Ovary (tissue), 9 donors: ENCODE measurements around the gene ABCA1. TPM values are rescaled to one million over a fixed set of nuclear protein-coding genes. Genes with fewer than 3 reads are reported as not detected.

Experiments
- DNase-seq, 5 donors: peaks; one replicate each; pipeline ENCODE4 v3.0.0-alpha.2; 2019 to 2020
- H3K27ac ChIP-seq, 2 donors: fragments of 200-600 bp; one replicate each; pipeline versions ENCODE4 v1.5.1 to v1.8.0; 2019 to 2022
- H3K27me3 ChIP-seq: fragments of 200-600 bp; one replicate; pipeline ENCODE4 v1.8.0; 2022
- H3K36me3 ChIP-seq: fragments of 200-600 bp; sonication (generic); one replicate; pipeline ENCODE4 v1.5.1; 2019
- H3K4me1 ChIP-seq: one replicate; pipeline ENCODE4 v1.8.1; 2013; ENCODE audit warnings: mild to moderate bottlenecking, moderate library complexity; ENCODE audit not compliant: insufficient read depth
- H3K4me3 ChIP-seq: fragments of 200-600 bp; sonication (generic); one replicate; pipeline ENCODE4 v1.5.1; 2017
- H3K9me3 ChIP-seq, 2 donors: fragments of 200-600 bp in 1 of 2; sonication (generic) in 1 of 2; one replicate each; pipeline versions ENCODE4 v1.5.1 to v1.8.1; 2013 to 2019; ENCODE audit warnings: mild to moderate bottlenecking in 1 of 2, moderate library complexity in 1 of 2
- CTCF ChIP-seq, 3 donors: fragments of 450-650 bp in 2 of 3; fragments of 200-600 bp in 1 of 3; IDR thresholded peaks; one replicate each; pipeline versions ENCODE4 v1.5.1 to v1.8.0; 2016 to 2022; ENCODE audit warnings: antibody characterized with exemption in 3 of 3, mild to moderate bottlenecking in 1 of 3
- EP300 ChIP-seq: sonication (generic); formaldehyde crosslinking; IDR thresholded peaks from one replicate; pipeline ENCODE4 v1.6.1; 2017; ENCODE audit warnings: antibody characterized with exemption
- POLR2A ChIP-seq: fragments of 450-650 bp; IDR thresholded peaks from one replicate; pipeline ENCODE4 v1.6.1; 2017; ENCODE audit warnings: antibody characterized with exemption, mild to moderate bottlenecking, moderate library complexity
- WGBS, 3 donors: extraction: QIAGEN DNeasy Blood & Tissue Kit in 1 of 3; methylation state at CpG; one replicate each; pipeline versions ENCODE4 v1.1.5 to v1.1.7; 2013 to 2017; 5-methylcytosine and 5-hydroxymethylcytosine counted together
- intact Hi-C, 4 donors: fragments of 100-400 bp; cut with DNase I; formaldehyde crosslinking; loops; one replicate each; pipeline versions ENCODE4 v1.11.0 to v1.15.1; 2022 to 2023
- polyA plus RNA-seq, 2 donors: library from polyadenylated mRNA; stranded (reverse); fragments of 200-250 nt in 1 of 2; fragments of 350-450 nt in 1 of 2; fragmentation: Illumina TruSeq in 1 of 2; extraction: RNeasy Lipid Tissue Mini Kit (QIAGEN cat#74804) in 1 of 2; gene quantifications; one replicate each; pipeline ENCODE4 v1.2.3, GENCODE V29; 2013 to 2014
- total RNA-seq, 7 donors: library from RNA; depleted of rRNA in 2 of 7; stranded (reverse); fragments of >200 nt in 2 of 7; fragmentation: NEBNext Ultra II Directional in 3 of 7; extraction: Animal tissue kit (Norgen Biotek cat#: 25700) in 3 of 7; gene quantifications; one replicate each; pipeline versions ENCODE4 v1.1.0 to v1.2.4, GENCODE V29; 2016 to 2023
- donor health status: DM: no; HTN: no; CAD: no; lungs with moderate emphysema.
- donor health status: DM: no; HTN: no; CAD: no.
- donor health status: Bipolar disorder and iron deficiency.
- donor health status: DM: yes; HTN: yes; CAD: no.
- donor health status: DM: no; HTN: no; CAD: no.
- donor health status: DM: yes; HTN: yes; CAD: no.

Gene ABCA1
- total and polyA plus RNA-seq, 9 donors: 7.4 to 24.5 (median 17.5) TPM

GRCh38 chr9:104974053-104974962 is 46.4 kb upstream of the ABCA1 start:
- no peak for DNase-seq
- H3K27ac ChIP-seq: no peak overlapping the region
- intact Hi-C loops: loop anchor here in 1 of 4 donors (10.0 kb wide), 1 partner anchor 180 kb away; no protein-coding TSS in a partner anchor
- H3K36me3 ChIP-seq: no peaks in the 10 kb centered on the region
- no peak overlapping the region for H3K4me3 ChIP-seq
- 52 to 62% (median 61%) methylated on average over 8 of the region's 8 CpGs for WGBS, 3 donors
- H3K4me1 ChIP-seq: no peaks in the 10 kb centered on the region
- no peaks in the 10 kb centered on the region for H3K27me3 ChIP-seq
- TF ChIP-seq CTCF (IDR thresholded peaks at IDR 0.05) (no peak), EP300 (no peak), POLR2A (no peak)
- H3K9me3 ChIP-seq: no peaks in the 10 kb centered on the region

GRCh38 chr9:104972242-104972866 is 44.4 kb upstream of the ABCA1 start:
- no peak overlapping the region for H3K27ac ChIP-seq
- TF ChIP-seq CTCF (IDR thresholded peaks at IDR 0.05): no peak
- no peak for TF ChIP-seq POLR2A
- TF ChIP-seq EP300: no peak
- no peaks in the 10 kb centered on the region for H3K36me3 ChIP-seq
- no peak for DNase-seq
- no peaks in the 10 kb centered on the region for H3K27me3 ChIP-seq
- H3K9me3 ChIP-seq: no peaks in the 10 kb centered on the region
- peaks cover 2% of the 10 kb centered on the region for H3K4me1 ChIP-seq
- intact Hi-C loops: loop anchor here in 1 of 4 donors (10.0 kb wide), 1 partner anchor 182 kb away; no protein-coding TSS in a partner anchor
- 88 to 96% (median 89%) methylated on average over 4 of the region's 4 CpGs for whole genome bisulfite sequencing, 3 donors
- no peak overlapping the region for H3K4me3 ChIP-seq

- WGBS, 3 donors: 76 to 82% (median 79%) methylated on average over 3 of the region's 3 CpGs
- no peaks in the 10 kb centered on the region for H3K36me3 ChIP-seq
- H3K27me3 ChIP-seq: no peaks in the 10 kb centered on the region
- H3K9me3 ChIP-seq: no peaks in the 10 kb centered on the region
- no peak overlapping the region for H3K4me3 ChIP-seq
- intact Hi-C loops: loop anchor here in 1 of 4 donors (10.0 kb wide), 1 partner anchor 183 kb away; no protein-coding TSS in a partner anchor
- no peak for TF ChIP-seq POLR2A
- TF ChIP-seq CTCF (IDR thresholded peaks at IDR 0.05): no peak
- TF ChIP-seq EP300: no peak
- peaks cover 2% of the 10 kb centered on the region for H3K4me1 ChIP-seq
- no peak for DNase-seq
- H3K27ac ChIP-seq: no peak overlapping the region
These were observed 43.6 kb upstream of the ABCA1 start for GRCh38 chr9:104971511-104971910.

- 78 to 79% (median 79%) methylated on average over 8 of the region's 8 CpGs for WGBS, 3 donors
- Histone ChIP-seq H3K4me3 (no peak overlapping the region), H3K4me1 (peaks cover 2% of the 10 kb centered on the region), H3K27ac (no peak overlapping the region), H3K27me3 (no peaks in the 10 kb centered on the region), H3K9me3 (no peaks in the 10 kb centered on the region), H3K36me3 (no peaks in the 10 kb centered on the region)
- TF ChIP-seq POLR2A (no peak), EP300 (no peak)
- intact Hi-C loops: loop anchor here in 1 of 4 donors (10.0 kb wide), 1 partner anchor 184 kb away; no protein-coding TSS in a partner anchor
- DNase-seq: peak in 2 of 5 donors; percentile 27 to 41
These were observed 42.5 kb upstream of the ABCA1 start for GRCh38 chr9:104970271-104970987.
